Measurements from ENCODE around the gene IL1RN.

IL1RN gene

DNA sequence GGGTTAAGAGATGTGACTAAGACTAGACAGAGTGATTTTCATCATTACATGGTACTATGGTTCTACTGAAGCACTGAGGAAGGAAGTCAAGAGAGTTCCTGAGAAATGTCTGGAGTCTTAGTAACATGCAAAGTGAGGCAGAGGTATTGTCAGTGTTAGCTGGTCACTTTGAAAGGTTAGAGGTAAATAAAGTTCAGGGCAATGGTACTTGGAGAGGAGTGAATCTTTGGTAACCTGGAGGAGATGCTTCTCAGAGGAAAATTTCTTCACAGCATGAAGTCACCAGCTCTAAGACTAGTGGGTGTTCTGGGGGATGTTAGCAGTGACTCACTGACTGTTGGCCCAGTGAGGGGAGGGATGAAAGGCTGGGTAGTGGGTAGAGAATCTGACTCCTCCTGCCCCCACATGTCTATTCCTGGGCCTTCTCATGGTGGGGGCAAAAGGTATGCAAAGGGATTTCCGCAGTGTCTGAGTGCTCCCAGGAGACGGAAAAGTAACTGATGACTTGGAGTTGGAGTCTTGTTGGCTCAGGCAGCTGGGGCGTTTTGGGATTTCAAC, 23.3 kb upstream of the IL1RN start:
- DNase-seq (ENCODE audit: low spot score), result no peak

DNA sequence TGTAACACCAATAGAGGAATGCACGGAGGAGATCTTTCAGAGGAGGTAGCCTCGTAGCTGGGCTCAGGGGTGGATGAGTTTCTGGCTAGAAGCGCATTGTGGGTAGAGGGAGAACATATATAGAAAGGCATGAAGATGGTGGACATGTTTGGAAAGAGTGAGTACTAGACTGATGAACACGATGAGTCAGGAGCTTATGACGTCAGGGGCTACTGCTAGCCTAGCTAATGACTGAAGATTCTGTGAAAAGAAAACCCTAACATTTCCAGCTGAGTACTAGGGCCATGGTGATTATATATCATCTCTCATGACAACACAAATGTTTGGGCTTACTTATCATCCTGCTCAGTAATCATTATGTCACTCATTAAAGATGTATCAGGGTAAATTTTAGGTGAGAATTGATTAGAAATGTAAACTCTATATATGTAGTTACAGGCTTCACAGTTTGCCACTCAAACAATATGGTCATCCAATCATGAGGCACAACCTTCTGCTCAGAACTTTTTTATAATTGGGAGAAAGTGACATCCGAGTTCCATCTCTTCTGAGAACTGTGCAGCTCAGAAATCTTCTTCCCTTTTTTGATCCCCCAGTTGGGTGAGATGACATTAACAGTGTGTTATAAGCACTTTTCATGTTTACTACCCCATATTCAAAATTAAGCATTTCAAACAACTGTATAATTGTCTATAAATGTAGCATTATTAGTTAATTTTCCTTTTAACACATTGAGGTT, 22.2 kb upstream of the IL1RN start:
- DNase-seq (ENCODE audit: low spot score), result peak; percentile 50

DNA sequence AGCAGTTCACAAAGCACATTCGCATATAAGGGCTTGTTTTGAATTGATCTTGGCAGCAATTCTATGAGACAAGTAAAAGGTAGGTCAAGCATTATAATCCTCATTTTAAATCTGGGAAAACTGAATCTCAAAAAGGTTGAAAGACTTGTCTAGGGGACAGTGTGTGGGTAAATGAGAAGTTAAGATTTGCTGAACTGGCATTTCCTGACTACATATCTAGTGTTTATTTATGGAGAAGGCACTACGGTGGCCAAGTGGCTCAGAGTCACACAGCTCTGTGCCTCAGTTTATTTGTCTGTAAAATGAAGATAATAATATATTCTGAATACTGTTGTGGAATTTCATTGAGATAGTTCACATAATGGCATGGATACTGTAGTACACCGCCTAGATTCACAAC, 16.3 kb upstream of the IL1RN start:
- DNase-seq (ENCODE audit: low spot score), result no peak

DNA sequence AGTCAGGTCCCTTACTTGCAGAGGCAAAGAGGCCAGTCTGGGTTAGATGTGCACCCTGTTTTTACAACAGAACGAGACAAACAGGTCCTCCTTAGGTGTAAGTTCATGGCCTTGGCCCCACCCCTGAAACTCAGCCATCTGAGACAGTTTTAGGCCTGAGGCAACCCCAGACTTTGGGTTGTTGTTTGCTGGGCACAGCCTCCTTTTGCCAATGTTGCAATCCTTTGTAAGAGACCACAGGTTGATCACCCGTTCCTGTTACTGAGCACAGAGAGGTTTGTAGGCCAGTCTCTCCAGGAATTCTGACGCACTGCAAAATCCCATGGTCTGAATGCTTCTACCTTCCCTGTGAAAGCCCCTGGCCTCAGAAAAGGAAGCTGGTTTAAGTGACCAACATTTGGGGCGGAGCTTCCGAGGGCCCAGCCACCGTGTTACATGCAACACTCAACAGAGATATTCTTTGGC, 15.5 kb upstream of the IL1RN start:
- no peak for DNase-seq (ENCODE audit: low spot score)

DNA sequence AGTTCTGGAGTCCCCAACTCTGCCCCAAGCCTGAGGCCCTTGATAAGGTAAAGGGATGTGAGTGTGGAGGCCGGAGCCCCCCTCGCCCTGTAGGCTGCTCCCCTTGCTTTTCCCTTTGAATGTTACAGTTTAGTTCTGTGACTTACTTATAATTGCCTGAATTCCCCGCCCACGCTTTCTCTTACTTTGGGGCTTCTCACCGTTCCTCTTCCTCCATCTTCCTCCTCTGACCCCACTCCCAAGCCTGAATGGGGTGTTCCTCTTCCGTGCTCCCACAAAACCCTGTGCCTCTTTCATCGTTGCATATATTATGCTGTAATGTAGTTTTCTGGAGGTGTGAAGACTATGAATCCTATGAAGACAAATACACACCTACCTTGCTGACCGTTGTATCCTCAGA, 15.0 kb upstream of the IL1RN start:
- no peak for DNase-seq (ENCODE audit: low spot score)

DNA sequence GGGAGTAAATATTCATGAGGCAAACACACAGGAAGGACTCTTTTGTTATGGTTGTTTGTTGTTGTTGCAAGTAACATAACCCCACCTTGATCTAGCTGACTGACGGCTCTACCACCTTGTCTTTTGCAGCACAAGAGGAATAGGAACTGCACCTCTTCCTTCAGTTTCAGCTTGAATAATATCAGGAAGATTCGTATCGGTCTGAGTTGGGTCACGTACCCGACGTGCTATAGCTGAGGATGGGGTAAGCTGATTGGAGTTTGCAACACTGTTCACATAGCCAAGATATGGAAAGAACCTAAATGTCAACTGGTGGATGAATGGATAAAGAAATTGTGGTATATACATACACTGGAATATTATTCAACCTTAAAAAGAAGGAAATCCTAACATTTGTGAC, 14.5 kb upstream of the IL1RN start:
- no peak for DNase-seq (ENCODE audit: low spot score)

DNA sequence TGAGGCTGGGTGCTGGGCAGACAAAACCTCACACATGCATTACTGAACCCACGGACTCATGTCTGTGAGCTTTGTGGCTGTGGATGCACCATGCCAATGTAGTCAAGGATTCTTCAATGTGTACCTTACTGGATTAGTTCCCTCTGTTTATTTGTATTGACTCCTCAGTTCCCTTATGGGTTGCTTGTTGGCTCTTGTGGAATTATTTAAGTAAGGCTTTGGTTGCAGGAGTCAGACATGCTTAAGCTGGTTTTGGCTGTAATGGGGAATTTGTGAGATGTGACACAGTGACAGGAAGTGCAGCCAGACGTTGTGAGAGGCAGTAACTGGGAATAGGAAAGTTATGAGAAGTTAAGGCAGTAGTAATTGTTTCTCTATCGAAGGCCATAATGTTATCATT, 13.6 kb upstream of the IL1RN start:
- no peak for DNase-seq (ENCODE audit: low spot score)

DNA sequence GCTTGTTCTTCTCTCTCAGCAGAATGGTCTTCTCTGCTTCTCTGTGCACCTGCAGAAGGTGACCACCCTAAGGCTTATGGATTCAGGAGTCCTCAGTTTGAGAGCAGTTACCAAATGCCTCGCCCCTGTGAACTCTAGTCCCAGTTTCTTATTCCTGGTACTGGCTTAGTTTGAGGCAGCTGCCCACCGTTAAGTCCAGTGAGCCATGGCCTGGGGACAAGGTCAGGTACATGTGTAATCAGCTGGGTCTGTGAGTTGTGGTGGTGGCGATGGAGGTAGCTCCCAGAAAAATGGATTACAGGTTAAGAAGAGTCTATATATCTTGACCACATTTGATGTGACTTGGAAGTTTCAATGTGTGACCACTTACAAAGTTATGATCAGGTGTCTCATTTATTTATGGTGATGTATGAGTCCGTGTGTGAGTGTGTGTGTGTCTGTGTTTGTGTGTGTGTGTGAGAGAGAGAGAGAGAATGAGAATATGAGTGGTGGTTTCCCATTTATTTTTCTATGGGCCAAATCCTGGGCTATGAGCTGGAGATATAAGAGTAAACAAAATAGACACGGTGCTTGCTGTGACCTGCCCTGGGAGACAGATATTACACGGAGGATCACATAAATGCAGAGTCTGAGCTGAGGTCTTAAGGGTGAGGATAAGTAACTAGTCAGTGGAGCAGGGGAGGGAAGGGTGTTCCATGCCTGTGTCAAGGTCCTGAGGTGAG, 13.0 kb upstream of the IL1RN start:
- no peak for DNase-seq (ENCODE audit: low spot score)

DNA sequence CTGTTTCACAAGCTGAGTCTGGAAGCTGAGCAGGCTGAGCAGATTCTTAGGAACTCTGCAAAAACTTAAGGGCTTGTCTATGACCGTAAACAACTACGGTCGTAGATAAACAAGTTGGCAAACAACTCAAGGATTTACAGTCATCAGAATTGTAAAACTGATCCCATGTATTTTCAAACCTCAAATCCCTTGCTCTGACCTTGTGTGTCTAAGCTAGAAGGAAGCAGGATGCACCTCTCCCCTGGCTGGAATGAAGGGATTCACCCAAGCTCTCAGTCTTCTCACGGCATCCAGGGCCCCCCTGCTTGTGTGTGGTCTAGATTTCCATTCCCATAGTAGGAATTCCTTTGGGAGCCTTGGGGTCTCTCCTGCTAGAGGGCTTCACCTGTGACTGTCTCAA, 12.4 kb upstream of the IL1RN start:
- DNase-seq (ENCODE audit: low spot score), result no peak

DNA sequence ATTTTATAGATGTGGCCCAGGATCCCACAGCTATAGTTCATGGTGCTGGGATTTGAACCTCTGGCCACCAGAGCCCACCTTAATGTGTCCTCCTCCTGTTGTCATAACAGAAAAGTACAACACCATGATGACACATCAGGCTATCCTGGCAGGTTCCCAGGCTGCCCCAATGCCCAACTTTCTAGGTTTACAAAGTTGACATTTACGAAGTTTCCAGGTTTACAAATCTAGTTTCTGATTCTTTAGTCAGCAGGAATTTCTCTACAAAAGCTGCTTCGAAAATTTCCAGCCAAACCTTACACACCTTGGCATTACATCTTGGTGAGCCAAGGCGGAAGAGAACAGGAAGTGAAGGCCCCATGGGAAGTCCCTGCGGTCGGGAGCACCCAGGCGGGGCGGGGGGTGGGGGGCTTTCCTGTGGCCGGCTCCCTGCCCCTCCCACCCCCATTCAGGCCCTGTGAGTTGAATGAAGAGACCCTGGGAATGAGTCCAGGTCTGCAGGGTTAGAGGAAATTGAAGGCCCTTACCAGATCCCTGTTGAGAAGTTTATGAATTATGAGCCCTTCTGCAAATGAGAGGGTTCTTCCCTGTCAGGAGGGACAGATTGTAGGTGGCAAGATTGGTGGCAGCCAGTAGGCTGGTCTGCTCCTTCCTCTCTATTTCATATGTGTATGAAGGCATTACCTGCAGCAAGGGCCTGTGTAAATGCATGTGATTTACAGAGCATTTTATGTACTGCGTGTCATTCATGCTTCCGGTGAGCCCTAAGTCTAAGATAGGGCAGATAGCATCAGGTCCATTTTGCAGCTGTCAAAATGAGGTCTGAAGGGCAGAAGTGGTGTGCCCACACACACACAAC, 11.1 kb upstream of the IL1RN start:
- DNase-seq (ENCODE audit: low spot score), result no peak

DNA sequence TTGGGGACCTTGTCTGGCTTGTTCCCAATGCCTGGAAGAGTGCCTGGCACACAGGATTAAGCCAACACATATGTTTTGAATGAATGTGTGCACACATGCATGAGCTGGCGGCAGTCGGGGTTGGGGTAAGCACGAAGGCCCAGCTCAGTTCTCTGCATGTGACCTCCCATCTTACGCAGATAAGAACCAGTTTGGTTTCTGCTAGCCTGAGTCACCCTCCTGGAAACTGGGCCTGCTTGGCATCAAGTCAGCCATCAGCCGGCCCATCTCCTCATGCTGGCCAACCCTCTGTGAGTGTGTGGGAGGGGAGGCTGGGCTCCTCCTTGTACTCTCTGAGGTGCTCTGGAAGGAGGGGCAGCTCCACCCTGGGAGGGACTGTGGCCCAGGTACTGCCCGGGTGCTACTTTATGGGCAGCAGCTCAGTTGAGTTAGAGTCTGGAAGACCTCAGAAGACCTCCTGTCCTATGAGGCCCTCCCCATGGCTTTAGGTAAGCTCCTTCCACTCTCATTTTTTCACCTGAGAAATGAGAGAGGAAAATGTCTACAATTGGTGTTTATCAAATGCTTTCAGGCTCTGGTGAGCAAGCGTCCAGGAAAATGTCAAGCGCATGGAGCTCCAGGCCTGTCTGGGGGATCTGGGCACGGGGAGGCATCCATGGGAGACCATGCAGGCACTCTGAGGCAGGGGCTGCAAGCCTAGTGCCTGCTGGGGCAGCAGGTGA, 9.7 kb upstream of the IL1RN start:
- DNase-seq (ENCODE audit: low spot score), result peak; percentile 86

DNA sequence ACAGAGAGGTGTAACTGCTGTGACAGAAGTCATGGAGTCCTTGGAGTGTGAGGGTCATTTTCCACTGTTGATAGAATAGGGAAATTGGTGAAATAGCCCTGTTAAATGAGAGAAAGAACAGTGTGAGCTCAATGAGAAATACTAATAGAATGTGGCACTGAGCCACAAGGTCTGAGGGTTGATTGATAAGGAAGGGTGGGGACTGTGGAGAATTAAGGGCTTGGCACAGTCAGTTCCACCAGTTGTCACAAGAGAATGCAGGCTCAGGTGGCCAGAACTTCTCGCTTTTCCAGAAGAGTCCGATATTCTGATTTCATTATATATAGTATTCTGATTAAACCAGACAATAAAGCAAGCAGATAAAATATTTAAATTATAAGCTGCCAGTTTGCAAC, 9.1 kb upstream of the IL1RN start:
- no peak for DNase-seq (ENCODE audit: low spot score)

DNA sequence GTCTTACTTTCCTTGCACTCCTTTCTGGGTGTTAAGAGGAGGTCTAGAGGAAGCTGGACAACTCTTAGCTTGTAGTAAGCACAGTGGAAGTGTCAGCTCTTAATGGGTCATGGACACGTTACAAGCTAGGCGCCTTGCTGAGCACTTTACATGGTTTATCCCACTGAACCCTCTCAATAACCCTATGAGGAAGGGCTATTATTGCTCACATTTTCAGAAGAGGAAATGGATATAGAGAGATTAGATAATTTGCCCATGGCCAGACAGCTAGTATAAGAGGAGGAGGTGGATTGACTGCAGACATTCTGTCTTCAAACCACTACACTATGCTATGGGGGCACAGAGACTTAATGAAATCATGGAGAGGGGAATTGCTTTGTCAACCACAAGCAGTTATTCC, 8.3 kb upstream of the IL1RN start:
- DNase-seq (ENCODE audit: low spot score), result no peak

DNA sequence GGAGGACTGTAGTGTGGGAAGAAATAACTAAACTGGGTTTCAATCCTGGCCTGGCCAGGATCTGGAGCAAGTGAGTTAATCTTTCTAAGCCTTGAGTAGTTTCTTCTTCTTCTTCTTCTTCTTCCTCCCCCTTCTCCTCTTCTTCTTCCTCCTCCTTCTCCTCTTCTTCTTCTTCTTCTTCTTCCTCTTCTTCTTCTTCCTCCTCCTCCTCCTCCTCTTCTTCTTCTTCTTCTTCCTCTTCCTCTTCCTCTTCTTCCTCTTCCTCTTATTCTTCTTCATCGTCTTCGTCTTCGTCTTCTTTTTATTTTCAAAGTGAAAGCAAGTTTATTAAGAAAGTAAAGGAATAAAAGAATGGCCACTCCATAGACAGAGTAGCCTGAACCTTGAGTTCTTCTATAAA, 6.5 kb upstream of the IL1RN start:
- no peak for DNase-seq (ENCODE audit: low spot score)

DNA sequence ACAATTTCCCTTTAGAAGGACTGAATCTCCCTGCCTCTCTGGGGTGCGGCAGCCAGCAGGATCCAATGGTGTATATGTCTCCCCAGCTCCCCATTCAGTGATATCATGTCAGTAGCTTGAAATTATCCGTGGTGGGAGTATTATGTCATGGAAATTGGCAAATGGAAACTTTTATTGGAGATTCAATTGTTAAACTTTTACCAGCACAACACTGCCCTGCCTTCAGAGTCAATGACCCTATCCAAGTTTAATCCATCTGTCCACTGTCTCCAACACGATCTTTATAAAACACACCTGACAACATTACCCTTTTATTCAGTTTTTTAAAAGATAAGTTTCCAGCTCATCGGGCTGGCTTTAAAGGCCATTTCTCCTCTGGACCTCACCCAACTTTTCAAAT, 5.0 kb upstream of the IL1RN start:
- no peak for DNase-seq (ENCODE audit: low spot score)

DNA sequence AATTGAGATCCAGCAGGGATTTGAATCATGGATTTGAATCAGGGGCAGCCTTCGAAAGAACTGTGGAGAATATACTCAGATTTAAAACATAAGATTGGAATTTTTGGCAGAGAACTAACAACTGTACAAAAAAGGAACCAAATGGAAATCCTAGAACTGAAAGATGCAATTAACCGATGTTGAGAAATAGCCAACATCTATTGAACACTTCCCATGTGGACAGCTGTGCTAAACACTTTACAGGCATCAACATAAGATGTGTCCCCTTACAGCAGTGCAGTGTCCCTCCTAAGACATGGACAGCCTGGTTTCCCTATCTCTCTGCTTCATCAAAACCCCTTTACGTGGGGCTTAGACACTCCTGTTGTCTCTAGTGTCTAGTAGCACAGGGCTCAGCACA, 3.7 kb upstream of the IL1RN start:
- no peak for DNase-seq (ENCODE audit: low spot score)

DNA sequence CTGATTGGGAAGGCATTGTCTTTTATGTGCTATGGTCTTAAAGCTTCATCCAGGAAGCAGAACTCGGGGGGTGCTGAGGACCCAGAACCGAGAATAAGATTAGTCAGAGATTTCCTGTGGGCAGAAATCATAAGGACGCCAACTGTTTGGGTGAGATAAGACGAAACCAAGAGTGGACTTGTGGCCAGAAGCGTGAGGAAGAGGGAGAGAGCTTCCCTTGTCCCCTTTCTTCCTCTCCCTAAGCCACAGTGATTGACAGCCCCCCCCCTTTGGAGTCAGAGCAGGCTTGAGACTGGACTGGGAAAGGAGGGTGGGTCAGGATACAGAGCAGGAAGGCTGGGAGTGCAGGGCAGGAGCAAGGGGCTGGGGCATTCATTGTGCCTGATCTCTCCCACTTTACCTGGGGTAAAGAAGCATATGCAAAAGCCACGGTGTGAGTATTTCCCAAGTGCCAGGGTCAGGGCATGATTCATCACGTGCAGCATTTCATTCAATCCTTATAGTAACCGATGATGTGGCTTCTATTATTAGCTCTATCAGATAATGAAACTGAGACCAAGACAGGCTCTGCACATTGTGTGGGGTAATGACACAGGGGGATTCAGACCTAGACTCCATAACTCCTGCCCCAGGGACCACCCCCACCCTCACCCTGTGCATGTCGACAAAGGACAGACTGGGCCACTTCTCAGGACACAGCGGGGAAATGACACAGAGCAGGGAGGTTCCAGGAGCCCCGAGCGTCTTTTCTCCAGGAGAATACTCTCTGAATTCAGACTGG, 3.0 kb upstream of the IL1RN start:
- DNase-seq (ENCODE audit: low spot score), result peak; percentile 59

DNA sequence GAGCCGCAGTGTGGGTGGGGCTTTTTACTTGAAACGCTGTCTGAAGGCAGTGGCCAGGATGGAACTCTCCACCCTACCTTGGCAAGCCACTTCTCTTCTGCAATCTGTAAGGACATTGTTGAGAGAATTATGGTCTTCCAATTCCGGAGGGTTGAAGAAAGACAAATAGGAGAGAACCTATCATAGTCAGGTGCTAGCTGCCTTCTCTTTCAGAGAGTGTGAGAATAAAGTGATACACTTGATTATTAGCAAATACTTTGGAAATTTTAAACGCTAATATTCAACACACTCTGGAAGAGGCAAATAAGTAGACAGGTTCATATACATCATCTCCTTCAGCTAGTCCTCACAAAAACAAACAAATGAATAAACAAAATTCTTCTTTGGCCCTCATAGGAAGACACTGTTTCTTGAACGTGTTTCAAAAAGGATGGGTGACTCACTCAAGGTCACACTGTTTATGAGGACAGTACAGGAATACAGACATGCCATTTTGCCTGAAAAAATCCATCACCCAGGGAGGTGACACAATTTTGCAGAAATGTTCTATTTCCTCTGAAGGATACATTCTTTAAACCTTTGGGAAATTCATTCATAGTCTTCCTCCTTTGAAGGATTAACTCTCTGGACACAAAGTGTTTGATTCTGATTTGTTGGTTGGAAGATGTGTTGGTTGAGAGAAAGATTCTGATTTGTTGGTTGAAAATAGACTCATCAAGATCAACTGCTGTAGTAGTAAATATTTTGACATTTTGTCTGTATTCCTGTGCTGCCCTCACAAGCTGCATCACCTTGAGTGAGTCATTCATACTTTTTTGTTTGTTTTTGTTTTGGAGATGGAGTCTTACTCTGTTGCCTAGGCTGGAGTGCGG, 2.2 kb upstream of the IL1RN start:
- peak; percentile 30 for DNase-seq (ENCODE audit: low spot score)

DNA sequence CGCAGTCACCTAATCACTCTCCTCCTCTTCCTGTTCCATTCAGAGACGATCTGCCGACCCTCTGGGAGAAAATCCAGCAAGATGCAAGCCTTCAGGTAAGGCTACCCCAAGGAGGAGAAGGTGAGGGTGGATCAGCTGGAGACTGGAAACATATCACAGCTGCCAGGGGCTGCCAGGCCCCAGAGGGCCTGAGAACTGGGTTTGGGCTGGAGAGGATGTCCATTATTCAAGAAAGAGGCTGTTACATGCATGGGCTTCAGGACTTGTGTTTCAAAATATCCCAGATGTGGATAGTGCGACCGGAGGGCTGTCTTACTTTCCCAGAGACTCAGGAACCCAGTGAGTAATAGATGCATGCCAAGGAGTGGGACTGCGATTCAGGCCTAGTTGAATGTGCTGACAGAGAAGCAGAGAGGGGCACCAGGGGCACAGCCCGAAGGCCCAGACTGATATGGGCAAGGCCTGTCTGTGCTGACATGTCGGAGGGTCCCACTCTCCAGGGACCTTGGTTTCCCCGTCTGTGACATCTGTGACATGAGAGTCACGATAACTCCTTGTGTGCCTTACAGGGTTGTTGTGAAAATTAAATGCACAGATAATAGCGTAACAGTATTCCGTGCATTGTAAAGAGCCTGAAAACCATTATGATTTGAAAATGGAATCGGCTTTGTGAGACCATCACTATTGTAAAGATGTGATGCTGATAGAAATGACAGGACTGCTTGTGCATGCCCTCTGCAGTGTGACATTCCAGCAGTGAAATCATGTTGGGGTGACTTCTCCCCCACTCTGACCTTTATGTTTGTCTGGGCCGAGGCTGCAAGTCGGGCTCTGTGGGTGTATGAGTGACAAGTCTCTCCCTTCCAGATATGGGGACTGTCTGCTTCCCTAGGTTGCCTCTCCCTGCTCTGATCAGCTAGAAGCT, 510 bp downstream of the IL1RN start:
- no peak for DNase-seq (ENCODE audit: low spot score)

Data from AG08395 (cell line).